Parathyroid adenoma (tissue), 2 donors: ENCODE measurements around the gene TEX22.
"Not testable (repeated sequence)": the region's sequence is repeated elsewhere in the genome, so short reads cannot be mapped to it uniquely, and the experiment has no call there.

Source experiments
- H2AFZ ChIP-seq: fragments of 300-600 bp; sonication (generic); one replicate; pipeline ENCODE4 v1.7.0; 2017; ENCODE audit warnings: antibody characterized with exemption, mild to moderate bottlenecking
- H3K27ac ChIP-seq: fragments of 300-600 bp; sonication (generic); one replicate; pipeline ENCODE4 v1.7.0; 2017
- H3K27me3 ChIP-seq: fragments of 300-600 bp; sonication (generic); one replicate; pipeline ENCODE4 v1.7.0; 2017; ENCODE audit warnings: low read length; ENCODE audit not compliant: control insufficient read depth, insufficient read depth
- H3K36me3 ChIP-seq: fragments of 300-600 bp; sonication (generic); one replicate; pipeline ENCODE4 v1.7.0; 2017; ENCODE audit warnings: low read length; ENCODE audit not compliant: control insufficient read depth, insufficient read depth
- H3K4me1 ChIP-seq: fragments of 300-600 bp; sonication (generic); one replicate; pipeline ENCODE4 v1.7.0; 2017; ENCODE audit warnings: control low read depth
- H3K4me2 ChIP-seq: fragments of 300-600 bp; sonication (generic); one replicate; pipeline ENCODE4 v1.7.0; 2017; ENCODE audit warnings: low read length
- H3K4me3 ChIP-seq: fragments of 300-600 bp; sonication (generic); one replicate; pipeline ENCODE4 v1.7.0; 2017; ENCODE audit warnings: low read depth, low read length
- H3K79me2 ChIP-seq: fragments of 300-600 bp; sonication (generic); one replicate; pipeline ENCODE4 v1.7.0; 2017; ENCODE audit warnings: control low read depth
- H3K9ac ChIP-seq: fragments of 300-600 bp; sonication (generic); one replicate; pipeline ENCODE4 v1.7.0; 2017; ENCODE audit warnings: mild to moderate bottlenecking
- H3K9me3 ChIP-seq: fragments of 300-600 bp; sonication (generic); one replicate; pipeline ENCODE4 v1.7.0; 2017; ENCODE audit warnings: low read length; ENCODE audit not compliant: control insufficient read depth
- TF ChIP-seq, protein P1 (sequence below): fragments of 300-600 bp; sonication (generic); IDR thresholded peaks from one replicate; pipeline ENCODE4 v1.7.0; 2017; ENCODE audit warnings: antibody characterized with exemption, mild to moderate bottlenecking
- donor health status: primary hyperparathyroidism.

The TEX22 gene

DNA sequence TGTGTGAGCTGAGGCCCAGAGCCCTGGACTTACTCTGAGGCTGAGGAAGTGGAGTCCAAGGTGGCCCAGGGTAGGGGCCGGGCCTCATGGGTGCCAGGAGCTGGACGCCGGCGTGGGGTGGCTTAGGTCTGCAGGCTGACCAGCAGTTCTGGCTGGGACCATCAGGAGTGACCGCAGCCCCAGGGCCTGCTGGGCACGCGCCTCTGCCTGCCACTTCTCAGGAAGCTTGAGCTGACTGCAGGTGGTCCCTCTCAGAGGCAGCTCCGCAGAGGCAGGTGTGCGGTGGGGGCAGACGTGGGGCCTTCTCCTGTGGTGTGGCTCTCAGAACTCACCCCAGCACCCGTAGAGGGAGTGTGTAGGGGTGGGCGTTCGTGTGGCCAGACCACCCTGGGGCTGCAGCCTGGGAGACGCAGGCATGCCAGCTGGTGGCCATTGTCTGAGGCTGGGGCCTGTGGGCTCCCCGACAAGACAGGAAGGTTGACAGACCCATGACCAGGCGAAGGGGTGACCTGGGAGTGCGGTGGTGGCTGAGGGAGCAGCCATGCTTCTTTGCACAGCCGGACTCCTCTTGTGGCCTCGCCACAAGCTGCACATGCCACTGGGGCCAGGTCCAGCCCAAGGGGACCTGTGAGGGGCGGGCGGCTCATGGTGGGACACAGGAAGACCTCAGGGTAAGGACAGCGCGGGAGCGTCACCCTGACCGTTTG lies 40.0 kb upstream of the TEX22 start:
- H3K79me2 ChIP-seq = peaks cover 7% of the 10 kb centered on the region
- H3K36me3 ChIP-seq = no peaks in the 10 kb centered on the region
- TF ChIP-seq, protein P1, sequence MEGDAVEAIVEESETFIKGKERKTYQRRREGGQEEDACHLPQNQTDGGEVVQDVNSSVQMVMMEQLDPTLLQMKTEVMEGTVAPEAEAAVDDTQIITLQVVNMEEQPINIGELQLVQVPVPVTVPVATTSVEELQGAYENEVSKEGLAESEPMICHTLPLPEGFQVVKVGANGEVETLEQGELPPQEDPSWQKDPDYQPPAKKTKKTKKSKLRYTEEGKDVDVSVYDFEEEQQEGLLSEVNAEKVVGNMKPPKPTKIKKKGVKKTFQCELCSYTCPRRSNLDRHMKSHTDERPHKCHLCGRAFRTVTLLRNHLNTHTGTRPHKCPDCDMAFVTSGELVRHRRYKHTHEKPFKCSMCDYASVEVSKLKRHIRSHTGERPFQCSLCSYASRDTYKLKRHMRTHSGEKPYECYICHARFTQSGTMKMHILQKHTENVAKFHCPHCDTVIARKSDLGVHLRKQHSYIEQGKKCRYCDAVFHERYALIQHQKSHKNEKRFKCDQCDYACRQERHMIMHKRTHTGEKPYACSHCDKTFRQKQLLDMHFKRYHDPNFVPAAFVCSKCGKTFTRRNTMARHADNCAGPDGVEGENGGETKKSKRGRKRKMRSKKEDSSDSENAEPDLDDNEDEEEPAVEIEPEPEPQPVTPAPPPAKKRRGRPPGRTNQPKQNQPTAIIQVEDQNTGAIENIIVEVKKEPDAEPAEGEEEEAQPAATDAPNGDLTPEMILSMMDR = no peak

DNA sequence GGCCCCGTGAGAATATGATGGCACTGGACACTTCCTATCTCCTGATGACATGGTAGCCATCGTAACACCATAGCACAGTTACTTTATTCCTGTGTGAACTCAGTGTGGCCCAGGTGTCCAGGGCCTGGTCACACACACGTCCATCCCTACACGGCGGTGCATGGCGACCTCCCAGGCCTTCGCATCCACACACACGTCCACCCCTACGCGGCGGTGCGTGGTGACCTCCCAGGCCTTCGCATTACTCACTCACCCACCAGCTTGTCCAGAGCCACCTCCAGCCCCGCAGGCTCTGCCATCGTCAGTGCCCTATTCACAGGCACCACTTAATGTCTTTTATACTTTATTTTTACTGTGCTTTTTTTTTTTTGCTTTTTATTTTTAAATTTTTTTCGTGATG lies 39.4 kb upstream of the TEX22 start:
- H3K9ac ChIP-seq = no peak overlapping the region
- H3K4me1 ChIP-seq = no peaks in the 10 kb centered on the region
- H3K4me2 ChIP-seq = no peak overlapping the region
- TF ChIP-seq, protein P1 = no peak
- no peak overlapping the region for H3K4me3 ChIP-seq
- H2AFZ ChIP-seq = no peak overlapping the region
- peaks cover 7% of the 10 kb centered on the region for H3K79me2 ChIP-seq
- no peaks in the 10 kb centered on the region for H3K27me3 ChIP-seq
- no peaks in the 10 kb centered on the region for H3K36me3 ChIP-seq
- H3K9me3 ChIP-seq = no peaks in the 10 kb centered on the region
- no peak overlapping the region for H3K27ac ChIP-seq

More for the DNA sequence above, 40.0 kb upstream of the TEX22 start:
- no peak overlapping the region for H3K4me3 ChIP-seq
- H2AFZ ChIP-seq = no peak overlapping the region
- no peaks in the 10 kb centered on the region for H3K4me1 ChIP-seq
- no peak overlapping the region for H3K9ac ChIP-seq
- H3K27me3 ChIP-seq = no peaks in the 10 kb centered on the region
- no peak overlapping the region for H3K27ac ChIP-seq
- H3K4me2 ChIP-seq = no peak overlapping the region
- no peaks in the 10 kb centered on the region for H3K9me3 ChIP-seq

DNA sequence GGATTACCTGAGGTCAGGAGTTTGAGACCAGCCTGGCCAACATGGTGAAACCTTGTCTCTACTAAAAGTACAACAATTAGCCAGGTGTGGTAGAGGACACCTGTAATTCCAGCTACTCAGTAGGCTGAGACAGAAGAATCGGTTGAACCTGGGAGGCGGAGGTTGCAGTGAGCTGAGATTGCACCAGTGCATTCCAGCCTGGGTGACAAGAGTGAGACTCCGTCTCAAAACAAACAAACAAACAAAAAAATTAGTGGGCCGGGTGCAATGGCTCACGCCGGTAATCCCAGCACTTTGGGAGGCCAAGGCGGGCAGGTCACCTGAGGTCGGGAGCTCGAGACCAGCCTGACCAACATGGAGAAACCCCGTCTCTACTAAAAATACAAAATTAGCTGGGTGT lies 36.9 kb upstream of the TEX22 start:
- not testable (repeated sequence) for H3K79me2 ChIP-seq, H2AFZ ChIP-seq, H3K9ac ChIP-seq, H3K27me3 ChIP-seq, H3K4me3 ChIP-seq, H3K27ac ChIP-seq, H3K4me1 ChIP-seq, H3K9me3 ChIP-seq, H3K4me2 ChIP-seq, H3K36me3 ChIP-seq

DNA sequence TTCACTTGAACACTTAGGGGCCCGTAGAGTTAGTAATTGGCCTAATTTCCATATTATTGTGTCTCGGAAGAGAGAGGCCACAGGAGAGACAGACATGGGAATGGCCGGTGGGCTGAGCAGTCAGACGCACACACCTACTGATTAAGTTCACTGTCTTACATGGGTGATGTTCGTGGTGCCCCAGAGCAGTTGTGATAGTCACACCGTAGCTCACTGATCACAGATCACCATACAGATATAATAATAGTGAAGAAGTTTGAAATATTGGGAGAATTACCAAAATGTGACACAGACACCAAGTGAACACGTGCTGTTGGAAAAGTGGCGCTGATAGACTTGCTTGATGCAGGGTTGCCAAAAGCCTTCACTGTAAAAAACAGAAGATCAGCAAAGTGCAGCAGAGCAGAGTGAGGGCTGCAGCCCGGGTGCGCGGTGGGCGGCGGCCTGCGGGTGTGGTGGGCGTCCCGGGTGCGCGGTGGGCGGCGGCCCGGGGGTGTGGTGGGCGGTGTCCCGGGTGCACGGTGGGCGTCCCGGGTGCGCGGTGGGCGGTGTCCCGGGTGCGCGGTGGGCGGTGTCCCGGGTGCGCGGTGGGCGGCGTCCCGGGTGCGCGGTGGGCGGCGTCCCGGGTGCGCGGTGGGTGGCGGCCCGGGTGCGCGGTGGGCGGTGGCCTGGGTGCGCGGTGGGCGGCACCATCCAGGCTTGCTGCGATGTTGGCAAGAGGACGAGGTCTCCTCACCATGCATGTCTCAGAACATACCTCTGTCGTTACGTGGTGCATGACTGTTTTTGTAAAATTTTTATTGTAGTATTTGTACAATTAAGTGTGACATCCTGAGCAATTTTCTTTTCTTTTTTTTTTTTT lies 34.3 kb upstream of the TEX22 start:
- Histone ChIP-seq H3K27ac (no peak overlapping the region), H3K4me3 (no peak overlapping the region), H3K9me3 (no peaks in the 10 kb centered on the region), H3K9ac (no peak overlapping the region), H3K4me2 (no peak overlapping the region), H3K27me3 (no peaks in the 10 kb centered on the region), H3K36me3 (no peaks in the 10 kb centered on the region), H2AFZ (no peak overlapping the region), H3K4me1 (no peaks in the 10 kb centered on the region), H3K79me2 (peaks cover 2% of the 10 kb centered on the region)
- TF ChIP-seq, protein P1 = no peak

DNA sequence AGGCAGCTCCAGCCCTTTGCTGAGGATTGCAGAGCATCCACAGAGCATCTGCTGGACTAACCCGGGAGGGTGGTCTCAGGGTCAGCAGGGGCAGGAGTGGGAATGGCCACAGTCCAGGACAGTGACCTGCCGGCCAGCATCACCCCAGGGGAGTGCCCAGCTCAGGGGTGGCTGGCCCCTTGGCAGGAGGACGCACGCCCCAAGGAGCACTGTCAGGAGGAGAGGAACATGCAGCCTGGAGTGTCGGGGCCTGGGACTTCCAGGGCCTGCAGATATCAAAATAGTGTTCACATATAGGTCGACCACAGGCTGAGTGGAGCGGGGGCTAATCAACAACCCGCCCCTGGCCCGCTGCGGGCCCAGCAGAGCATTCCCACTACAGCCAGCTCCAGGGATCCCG lies 33.2 kb upstream of the TEX22 start:
- no peaks in the 10 kb centered on the region for H3K4me1 ChIP-seq
- H3K9me3 ChIP-seq = no peaks in the 10 kb centered on the region
- no peaks in the 10 kb centered on the region for H3K36me3 ChIP-seq
- H3K27ac ChIP-seq = no peak overlapping the region
- H3K79me2 ChIP-seq = peaks cover 2% of the 10 kb centered on the region
- H3K27me3 ChIP-seq = no peaks in the 10 kb centered on the region
- H2AFZ ChIP-seq = no peak overlapping the region
- no peak overlapping the region for H3K9ac ChIP-seq
- no peak overlapping the region for H3K4me2 ChIP-seq
- no peak overlapping the region for H3K4me3 ChIP-seq
- TF ChIP-seq, protein P1 = no peak
